ENCODE measurements around the gene CCDC170.

The CCDC170 gene

GRCh38 chr6:151546941-151547659 lies 53.3 kb downstream of the CCDC170 start:
- DNase-seq, result no peak

DNA sequence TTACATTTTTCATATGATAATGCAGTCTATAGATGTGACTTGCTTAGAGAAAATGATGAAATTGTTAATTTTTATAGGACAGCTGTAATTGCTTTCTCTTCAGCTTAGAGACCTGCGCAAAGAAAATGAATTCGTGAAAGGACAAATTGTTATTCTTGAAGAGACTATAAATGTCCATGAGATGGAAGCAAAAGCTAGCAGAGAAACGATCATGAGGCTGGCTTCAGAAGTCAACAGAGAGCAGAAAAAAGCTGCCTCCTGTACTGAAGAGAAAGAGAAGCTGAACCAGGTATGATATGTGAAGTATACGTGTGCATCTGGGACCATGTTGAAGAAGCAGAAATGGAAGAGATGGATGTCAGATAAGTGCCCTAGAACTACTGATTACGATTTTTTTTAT lies 54.4 kb downstream of the CCDC170 start:
- DNase-seq, result no peak

- DNase-seq, result no peak
Measured at GRCh38 chr6:151549790-151550189, 56.0 kb downstream of the CCDC170 start.

GRCh38 chr6:151550618-151551017 lies 56.8 kb downstream of the CCDC170 start:
- no peak for DNase-seq

DNA sequence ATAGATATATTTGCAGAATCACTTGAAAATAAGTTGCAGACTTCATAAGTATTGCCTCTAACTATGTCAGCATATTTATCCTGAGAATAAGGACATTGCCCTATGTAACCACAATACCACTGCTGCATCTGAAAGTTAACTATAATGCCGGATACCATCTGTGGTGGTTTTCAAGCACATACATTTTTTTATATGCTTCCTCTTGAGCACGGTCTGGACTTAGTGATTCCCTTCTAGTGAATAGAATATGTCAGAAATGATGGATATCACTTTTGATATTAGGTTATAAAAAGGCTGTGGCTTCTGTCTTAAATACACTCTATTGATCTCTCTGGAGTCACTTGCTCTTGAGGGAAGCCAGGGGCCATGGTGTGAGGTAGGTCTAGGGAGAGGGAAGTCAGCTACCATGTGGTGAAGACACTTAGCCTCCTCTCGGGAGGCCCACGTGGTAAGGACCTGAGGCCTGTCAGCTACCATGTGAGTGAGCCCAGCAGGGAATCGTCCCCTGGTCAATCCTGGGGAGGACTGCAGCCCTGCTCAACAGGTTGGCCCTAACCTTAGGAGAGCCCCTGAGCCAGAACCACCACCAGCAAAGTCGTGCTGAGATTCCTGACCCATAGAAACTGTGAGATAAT lies 57.5 kb downstream of the CCDC170 start:
- DNase-seq, result no peak

GRCh38 chr6:151553416-151554165 lies 59.8 kb downstream of the CCDC170 start:
- DNase-seq, result no peak

GRCh38 chr6:151561238-151561637 lies 67.4 kb downstream of the CCDC170 start:
- DNase-seq, result no peak

DNA sequence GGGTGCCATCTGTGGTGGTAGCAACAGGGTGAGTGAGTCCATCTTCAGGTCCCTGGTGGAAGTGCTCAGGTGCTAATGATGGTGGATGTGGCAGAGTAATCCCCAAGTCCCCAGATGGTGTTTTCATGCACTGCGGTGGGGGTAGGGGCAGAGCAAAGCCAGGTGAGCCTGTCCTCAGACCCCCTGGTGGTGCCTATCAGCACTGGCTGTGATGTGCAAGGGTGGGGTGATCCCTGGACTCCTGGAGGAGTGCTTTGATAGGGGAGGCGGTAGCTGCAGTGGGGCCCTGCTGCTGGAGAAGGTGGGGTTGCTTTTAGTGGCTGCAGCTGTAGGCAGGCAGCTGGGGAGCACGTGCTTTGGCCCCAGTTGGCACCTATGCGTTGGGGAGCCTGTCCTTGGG lies 70.8 kb downstream of the CCDC170 start:
- DNase-seq, result no peak

DNA sequence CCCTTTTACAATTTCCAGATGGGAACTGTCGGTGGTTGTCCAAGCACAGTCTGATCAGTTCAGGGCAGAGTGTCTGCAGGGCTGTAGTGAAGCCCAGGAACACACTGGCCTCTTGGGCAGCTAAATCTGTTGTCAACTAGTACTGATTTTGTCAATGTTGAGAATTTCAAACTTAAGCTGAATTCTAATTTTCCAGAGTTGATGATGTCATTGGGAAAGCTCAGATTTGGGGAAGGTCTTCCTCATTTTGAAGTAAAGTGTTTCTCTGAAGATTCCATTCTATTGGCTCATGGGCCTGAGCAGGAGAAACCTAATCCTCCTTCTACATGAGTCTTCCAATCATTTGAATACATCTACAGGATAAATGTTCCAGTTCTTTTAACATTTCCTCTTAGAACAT lies 72.1 kb downstream of the CCDC170 start:
- DNase-seq, result no peak

GRCh38 chr6:151566557-151566956 lies 72.7 kb downstream of the CCDC170 start:
- no peak for DNase-seq

DNA sequence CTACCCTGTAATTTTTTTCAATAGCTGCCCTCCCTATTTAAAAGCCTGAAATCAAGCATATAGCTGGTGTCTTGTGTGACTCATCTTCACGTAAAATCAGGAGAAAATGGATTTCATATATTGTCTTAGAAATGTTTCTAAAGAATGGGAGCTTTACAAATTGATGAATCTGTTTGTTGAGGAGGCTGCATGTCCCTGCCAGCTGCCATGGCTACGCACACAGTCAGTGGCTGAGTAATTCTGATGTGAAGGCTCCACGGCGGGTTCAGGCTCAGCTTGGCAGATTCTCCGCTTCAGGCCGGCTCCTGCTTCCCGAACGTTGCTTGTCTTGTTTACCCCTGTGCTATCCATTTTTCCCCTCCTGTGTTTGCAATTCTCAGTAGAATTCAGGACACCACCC lies 82.8 kb downstream of the CCDC170 start:
- no peak for DNase-seq

DNA sequence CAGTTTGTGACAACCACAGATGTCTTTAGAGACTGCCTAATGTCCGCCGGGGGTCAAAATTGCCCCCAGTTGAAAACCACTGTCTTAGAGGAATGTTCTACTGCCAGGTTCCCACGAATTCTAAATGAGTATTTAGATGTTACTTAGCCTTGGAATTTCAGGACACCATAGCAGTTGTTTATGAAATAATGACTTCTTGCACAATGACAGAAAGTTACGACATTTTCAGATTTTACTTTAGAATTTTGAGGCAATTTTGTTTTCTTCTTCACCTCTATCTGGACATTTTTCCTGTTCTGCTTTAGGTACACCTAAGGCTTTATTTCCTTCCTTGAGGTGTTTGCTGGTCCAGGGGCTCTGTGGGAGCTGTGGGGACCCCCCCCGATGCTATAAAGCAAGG lies 83.4 kb downstream of the CCDC170 start:
- no peak for DNase-seq

- DNase-seq, result no peak
Measured at GRCh38 chr6:151585741-151586140, 91.9 kb downstream of the CCDC170 start.

DNA sequence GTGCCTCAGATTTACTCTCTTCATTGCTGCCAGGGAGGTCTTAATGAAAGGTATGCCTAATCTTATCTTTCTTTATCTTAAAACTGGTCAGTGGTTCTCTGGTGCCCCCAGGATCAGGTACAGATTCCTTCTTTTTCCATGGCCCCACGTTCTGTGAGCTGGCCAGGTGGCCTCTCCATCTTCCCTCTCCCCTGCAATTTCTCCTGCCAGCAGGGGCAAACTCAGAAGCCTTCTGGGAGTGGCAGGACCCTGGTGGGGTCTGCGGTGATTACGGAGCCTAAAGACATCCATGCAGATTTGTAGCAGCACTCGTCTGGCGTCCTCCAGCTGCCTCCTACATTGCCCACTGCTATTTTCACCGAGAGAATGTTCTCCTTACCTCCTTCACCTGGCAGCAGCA lies 95.8 kb downstream of the CCDC170 start:
- DNase-seq, result no peak

- no peak for DNase-seq
Measured at GRCh38 chr6:151590742-151591141, 96.9 kb downstream of the CCDC170 start.

DNA sequence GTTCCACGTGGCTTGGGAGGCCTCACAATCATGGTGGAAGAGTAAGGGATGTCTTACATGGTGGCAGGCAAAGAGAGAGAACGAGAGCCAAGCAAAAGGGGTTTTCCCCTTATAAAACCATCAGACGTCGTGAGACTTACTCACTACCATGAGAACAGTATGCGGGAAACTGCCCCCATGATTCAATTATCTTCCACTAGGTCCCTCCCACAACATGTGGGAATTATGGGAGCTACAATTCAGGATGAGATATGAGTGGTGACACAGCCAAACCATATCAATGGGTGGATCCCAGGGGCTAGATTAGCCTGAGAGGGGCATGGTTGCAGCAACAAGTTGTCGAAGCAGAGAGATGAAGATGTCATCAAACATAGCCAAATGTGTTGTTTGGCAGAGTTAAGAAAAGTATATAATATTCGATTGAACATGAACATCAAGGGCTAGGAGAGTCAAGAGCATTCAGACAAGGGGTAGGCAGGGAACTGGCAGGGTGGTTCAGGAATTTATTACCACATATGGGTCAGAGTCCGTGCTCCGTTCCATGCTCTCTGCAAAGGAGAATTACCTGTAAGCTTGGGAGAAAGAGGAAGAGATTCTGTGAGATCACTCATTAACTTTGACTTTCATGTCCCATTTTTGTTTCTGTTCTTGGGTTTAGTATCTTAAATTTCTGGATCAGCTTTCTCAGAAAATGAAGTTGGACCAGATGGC lies 98.8 kb downstream of the CCDC170 start:
- DNase-seq, result no peak

GRCh38 chr6:151609146-151609902 lies 115.5 kb downstream of the CCDC170 start:
- DNase-seq, result no peak

- DNase-seq, result no peak
Measured at GRCh38 chr6:151610326-151610725, 116.5 kb downstream of the CCDC170 start.

- no peak for DNase-seq
Measured at GRCh38 chr6:151614630-151615029, 120.8 kb downstream of the CCDC170 start.

DNA sequence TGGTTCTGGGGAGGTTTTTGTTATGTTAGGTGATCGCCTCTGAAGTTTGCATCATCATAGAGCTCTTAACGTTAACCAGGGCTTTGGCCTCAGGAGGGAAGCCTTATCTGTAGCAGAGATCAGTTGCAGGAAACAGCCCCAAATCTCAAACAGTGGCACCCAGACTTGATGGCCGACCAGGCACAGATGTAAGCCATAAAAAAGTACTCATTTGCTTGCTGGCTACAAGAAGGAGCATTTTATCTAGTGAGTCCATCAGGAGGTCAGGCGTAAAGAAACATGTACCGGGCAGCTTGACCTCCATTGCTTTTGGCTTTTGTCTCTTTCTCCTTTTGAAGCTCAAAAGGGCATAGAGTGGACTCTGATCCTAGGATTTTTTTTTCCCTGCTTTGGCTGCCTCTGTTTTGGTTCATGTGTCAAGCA lies 122.3 kb downstream of the CCDC170 start:
- DNase-seq, result no peak

DNA sequence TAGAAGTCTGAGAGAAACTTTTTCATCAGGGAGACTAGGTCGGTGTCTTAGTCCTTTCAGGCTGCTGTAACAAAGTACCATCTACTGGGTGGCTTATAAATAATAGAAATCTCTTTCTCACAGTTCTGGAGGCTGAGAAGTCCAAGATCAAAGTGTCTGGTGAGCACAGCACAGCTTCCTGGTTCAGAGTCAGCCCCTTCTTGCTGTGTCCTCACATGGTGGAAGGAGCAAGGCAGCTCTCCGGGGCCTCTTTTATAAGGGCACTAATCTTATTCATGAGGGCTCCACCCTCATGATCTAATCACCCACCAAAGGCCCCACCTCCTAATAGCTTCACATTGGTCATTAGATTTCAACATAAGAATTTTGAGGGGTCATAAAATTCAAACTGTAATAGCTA lies 122.8 kb downstream of the CCDC170 start:
- DNase-seq, result no peak

DNA sequence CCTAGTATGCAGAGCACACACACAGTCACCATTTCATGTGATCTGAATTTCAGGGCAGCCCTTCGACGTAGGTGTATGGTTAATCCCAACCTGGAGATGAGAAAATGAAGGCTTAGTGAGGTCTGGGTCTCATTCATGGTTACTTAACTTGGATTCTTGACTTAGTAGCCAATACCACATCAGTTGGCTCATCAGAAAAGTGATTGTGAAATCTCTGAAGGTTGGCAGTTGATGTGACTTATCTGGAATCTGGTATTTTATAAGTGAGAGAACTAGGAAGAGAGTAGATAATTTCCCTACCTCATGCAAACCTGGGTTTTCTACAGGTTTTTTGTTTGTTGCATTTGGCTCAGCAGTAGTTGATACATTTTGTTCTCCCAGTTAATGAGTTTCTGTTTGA lies 123.7 kb downstream of the CCDC170 start:
- no peak for DNase-seq

DNA sequence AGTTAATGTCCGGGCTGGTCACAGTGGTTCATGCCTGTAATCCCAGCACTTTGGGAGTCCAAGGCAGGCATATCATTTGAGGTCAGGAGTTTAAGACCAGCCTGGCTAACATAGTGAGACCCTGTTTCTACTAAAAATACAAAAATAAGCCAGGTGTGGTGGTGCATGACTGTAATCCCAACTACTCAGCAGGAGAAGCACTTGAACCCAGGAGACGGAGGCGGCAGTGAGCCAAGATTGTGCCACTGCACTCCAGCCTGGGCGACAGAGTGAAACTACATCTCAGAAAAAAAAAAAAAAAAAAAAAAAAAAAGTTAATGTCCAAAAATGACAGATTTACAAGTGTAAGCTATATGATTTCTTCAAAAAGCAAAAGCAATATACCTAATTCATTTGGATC lies 124.9 kb downstream of the CCDC170 start:
- DNase-seq, result no peak

Measured in stimulated activated CD4-positive, alpha-beta T cell treated with anti-CD3 and anti-CD28 coated beads, Interleukin-2, amount 100 ng/mL, for 48 hours (primary cell).